DOHH2 (cell line): ENCODE data around the gene CD79B.

Experiments
- H3F3A ChIP-seq: fragments of 200-600 bp; sonication (generic), shearing (Covaris generic); 2 replicates; pipeline ENCODE4 v1.6.0; 2016; ENCODE audit warnings: antibody characterized with exemption, mild to moderate bottlenecking; ENCODE audit not compliant: control insufficient read depth, insufficient read depth
- H3K27ac ChIP-seq: fragments of 200-600 bp; sonication (generic); 2 replicates; pipeline ENCODE4 v1.5.1; 2014; ENCODE audit warnings: low read depth, mild to moderate bottlenecking, low read length, moderate library complexity
- H3K27me3 ChIP-seq: fragments of 200-600 bp; sonication (generic); 2 replicates; pipeline ENCODE4 v1.6.1; 2014; ENCODE audit warnings: mild to moderate bottlenecking, low read length, mixed read lengths; ENCODE audit not compliant: control insufficient read depth
- H3K36me3 ChIP-seq: fragments of 200-600 bp; sonication (generic); 2 replicates; pipeline ENCODE4 v1.6.1; 2014; ENCODE audit warnings: mild to moderate bottlenecking, low read length, moderate library complexity, mixed read lengths; ENCODE audit not compliant: control insufficient read depth
- H3K4me1 ChIP-seq: fragments of 200-600 bp; sonication (generic); 2 replicates; pipeline ENCODE4 v1.6.1; 2014; ENCODE audit warnings: mild to moderate bottlenecking, low read length, mixed read lengths; ENCODE audit not compliant: control insufficient read depth
- H3K4me2 ChIP-seq: fragments of 200-600 bp; sonication (generic); 2 replicates; pipeline ENCODE4 v1.6.0; 2014; ENCODE audit warnings: mild to moderate bottlenecking, low read length, moderate library complexity
- H3K4me3 ChIP-seq: fragments of 200-600 bp; sonication (generic); 2 replicates; pipeline ENCODE4 v1.5.1; 2014; ENCODE audit warnings: mild to moderate bottlenecking, low read length, mixed read lengths
- H3K79me2 ChIP-seq: fragments of 200-600 bp; sonication (generic); 2 replicates; pipeline ENCODE4 v1.6.1; 2014; ENCODE audit warnings: mild to moderate bottlenecking, low read length, mixed read lengths; ENCODE audit not compliant: control insufficient read depth
- H3K9me2 ChIP-seq: fragments of 200-600 bp; sonication (generic); replicated peaks from 2 replicates; pipeline ENCODE4 v1.6.1; 2014; ENCODE audit warnings: mild to moderate bottlenecking, low read length, mixed read lengths; ENCODE audit not compliant: control insufficient read depth
- H3K9me3 ChIP-seq: fragments of 200-600 bp; sonication (generic); 2 replicates; pipeline ENCODE4 v1.6.1; 2014; ENCODE audit warnings: antibody characterized with exemption, low read length, mixed read lengths; ENCODE audit not compliant: control insufficient read depth, insufficient read depth
- H4K20me1 ChIP-seq: fragments of 200-600 bp; sonication (generic); 2 replicates; pipeline ENCODE4 v1.6.0; 2014; ENCODE audit warnings: low read depth, mild to moderate bottlenecking, antibody characterized with exemption, low read length, moderate library complexity; ENCODE audit not compliant: control insufficient read depth, insufficient read depth
- CTCF ChIP-seq: fragments of 200-600 bp; sonication (generic); IDR thresholded peaks from one replicate; pipeline ENCODE4 v1.5.1; 2014; ENCODE audit warnings: antibody characterized with exemption, mild to moderate bottlenecking, low read depth, low read length; ENCODE audit not compliant: poor library complexity, severe bottlenecking
- EZH2phosphoT487 ChIP-seq: fragments of 200-600 bp; sonication (generic); IDR thresholded peaks from 2 replicates; pipeline ENCODE4 v1.6.1; 2017; ENCODE audit warnings: borderline replicate concordance, mild to moderate bottlenecking, antibody characterized with exemption, low read length, moderate library complexity, mixed read lengths

The CD79B gene

GRCh38 chr17:63945784-63946439 is 13.8 kb upstream of the CD79B start:
- H3K79me2 ChIP-seq: no peaks in the 10 kb centered on the region
- H4K20me1 ChIP-seq: no peaks in the 10 kb centered on the region
- H3K4me1 ChIP-seq: peaks cover 31% of the 10 kb centered on the region
- TF ChIP-seq EZH2phosphoT487 (no peak), CTCF (no peak)
- H3K9me3 ChIP-seq: no peaks in the 10 kb centered on the region
- H3K36me3 ChIP-seq: no peaks in the 10 kb centered on the region
- H3F3A ChIP-seq: peaks cover 7% of the 10 kb centered on the region; the same call in 1 of the 2 replicates
- H3K27me3 ChIP-seq: peaks cover 3% of the 10 kb centered on the region; the same call in 1 of the 2 replicates
- peak overlapping the region; percentile 73 for H3K4me3 ChIP-seq
- peak overlapping the region; percentile 83 for H3K27ac ChIP-seq
- no peaks in the 10 kb centered on the region for H3K9me2 ChIP-seq
- H3K4me2 ChIP-seq: peak overlapping the region; percentile 96

DNA sequence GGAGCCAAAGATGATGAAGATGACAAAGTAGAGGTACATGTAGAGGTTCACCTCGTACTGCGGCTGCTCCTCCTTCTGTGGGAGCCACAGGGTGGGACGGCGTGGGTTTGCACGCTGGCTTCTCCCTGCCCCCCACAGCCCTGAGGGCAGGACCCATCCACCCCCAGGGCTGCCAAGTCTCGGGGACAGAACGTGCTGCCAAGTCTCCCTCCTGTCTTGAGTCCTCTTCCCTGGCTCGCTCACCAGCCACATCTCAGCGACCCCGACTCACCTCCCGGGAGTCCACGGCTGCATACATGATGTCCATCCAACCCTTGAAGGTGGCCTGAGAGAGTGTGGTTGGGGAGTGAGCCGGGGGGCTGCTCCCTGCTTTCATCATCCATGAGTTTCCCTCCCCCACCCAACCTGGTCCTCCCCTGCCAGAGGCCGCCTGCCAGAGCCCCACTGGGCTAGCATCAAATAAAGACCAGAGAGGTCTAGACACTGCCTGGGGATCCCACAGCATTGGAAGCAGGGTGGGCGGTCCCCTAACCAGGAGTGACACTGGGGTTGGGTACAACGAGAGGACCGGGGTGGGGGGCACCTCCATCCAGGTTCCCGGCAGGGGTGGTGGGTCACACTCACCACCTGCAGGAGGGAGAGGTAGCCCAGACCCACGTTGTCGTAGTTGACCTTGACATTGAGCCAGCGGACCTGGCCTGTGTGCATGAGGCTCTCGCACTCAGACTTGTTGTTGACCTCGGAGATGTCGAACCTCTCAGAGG is 12.8 kb upstream of the CD79B start:
- Histone ChIP-seq H3K27me3 (no peaks in the 10 kb centered on the region), H4K20me1 (no peaks in the 10 kb centered on the region), H3K4me2 (peak overlapping the region; percentile 96), H3K79me2 (no peaks in the 10 kb centered on the region), H3K9me3 (no peaks in the 10 kb centered on the region), H3K9me2 (no peaks in the 10 kb centered on the region), H3K4me1 (peaks cover 34% of the 10 kb centered on the region), H3K36me3 (no peaks in the 10 kb centered on the region), H3K4me3 (peak overlapping the region; percentile 73), H3K27ac (peak overlapping the region; percentile 83), H3F3A (peaks cover 7% of the 10 kb centered on the region; the same call in 1 of the 2 replicates)
- TF ChIP-seq EZH2phosphoT487 (no peak), CTCF (no peak)

GRCh38 chr17:63943745-63944144 is 11.6 kb upstream of the CD79B start:
- H3K4me1 ChIP-seq: peaks cover 46% of the 10 kb centered on the region
- H3K27ac ChIP-seq: no peak overlapping the region
- no peak overlapping the region for H3K4me3 ChIP-seq
- H3F3A ChIP-seq: peaks cover 7% of the 10 kb centered on the region; the same call in 1 of the 2 replicates
- no peaks in the 10 kb centered on the region for H3K9me3 ChIP-seq
- no peaks in the 10 kb centered on the region for H3K27me3 ChIP-seq
- H3K36me3 ChIP-seq: no peaks in the 10 kb centered on the region
- no peaks in the 10 kb centered on the region for H3K9me2 ChIP-seq
- no peaks in the 10 kb centered on the region for H3K79me2 ChIP-seq
- no peak for TF ChIP-seq EZH2phosphoT487
- TF ChIP-seq CTCF: peak; percentile 23
- no peak overlapping the region for H3K4me2 ChIP-seq
- H4K20me1 ChIP-seq: no peaks in the 10 kb centered on the region
